ENCODE results near the gene SLC22A1. TPM values are rescaled to one million over a fixed set of nuclear protein-coding genes. Genes with fewer than 3 reads are reported as not detected.
A peak's percentile ranks its signal among the peaks of the same experiment; 100 is the strongest.

SLC22A1 gene
- total and polyA plus RNA-seq, 2 of the 13 experiments (the other 11 are each of a cell fraction or from before 2014, with no cell fraction given), result 0.80 to 0.87 TPM

DNA sequence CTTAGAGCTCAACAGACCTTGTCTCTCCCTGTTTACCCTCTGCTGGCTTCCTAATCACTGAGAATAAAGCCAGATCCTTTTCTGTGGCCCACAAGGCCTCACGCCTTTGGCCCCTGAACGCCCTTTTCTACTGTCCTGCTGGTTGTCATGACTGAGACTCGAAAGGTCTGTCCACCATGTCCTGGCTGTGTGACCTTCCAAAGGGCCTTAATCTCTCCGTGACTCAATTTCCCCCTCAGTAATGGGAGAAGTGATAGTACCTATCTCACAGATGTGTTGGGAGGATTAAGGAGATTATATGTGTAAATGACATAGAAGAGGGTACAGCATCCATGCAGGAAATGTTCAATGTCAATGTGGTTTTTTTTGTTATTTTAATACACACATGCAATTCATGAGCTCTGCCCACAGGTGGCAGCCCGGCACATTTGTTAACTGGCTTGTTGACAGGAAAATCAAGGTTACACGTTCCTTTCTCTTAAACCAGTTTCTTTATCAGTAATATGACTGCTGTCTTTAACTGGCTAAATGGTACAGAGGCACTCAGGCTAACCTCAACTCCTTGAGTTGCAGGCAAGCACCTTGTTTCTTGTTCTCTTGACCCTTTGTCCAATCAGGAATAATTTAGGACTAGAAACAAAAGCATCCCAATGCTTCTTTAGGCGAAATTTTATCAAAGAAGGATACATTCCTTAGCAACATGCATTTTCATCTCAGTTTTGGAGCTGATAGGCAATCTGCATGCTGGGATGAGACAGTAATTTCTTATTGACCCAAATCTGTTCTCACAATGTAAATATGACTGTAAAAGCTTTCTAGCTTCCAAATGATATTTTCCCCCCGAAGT is 16.6 kb downstream of the SLC22A1 start (continued):
- no peak for TF ChIP-seq PAWR (CRISPR knock-in tag; IDR thresholded peaks at IDR 0.05; ENCODE audit: borderline replicate concordance)
- TF ChIP-seq ZFP36 (IDR thresholded peaks at IDR 0.05; ENCODE audit: borderline replicate concordance, low read depth, low read length, partially characterized antibody), result no peak
- peak; percentile 60; the same call in 1 of the 2 replicates for TF ChIP-seq HOXA5 (CRISPR knock-in tag; IDR thresholded peaks at IDR 0.05)
- TF ChIP-seq ZNF230 (CRISPR knock-in tag; IDR thresholded peaks at IDR 0.05), result peak; percentile 50; the same call in 1 of the 2 replicates
- no peak for TF ChIP-seq MYNN (CRISPR knock-in tag; IDR thresholded peaks at IDR 0.05; ENCODE audit: low read depth)
- TF ChIP-seq RARA (CRISPR knock-in tag; IDR thresholded peaks at IDR 0.05), result no peak
- TF ChIP-seq, protein P1, sequence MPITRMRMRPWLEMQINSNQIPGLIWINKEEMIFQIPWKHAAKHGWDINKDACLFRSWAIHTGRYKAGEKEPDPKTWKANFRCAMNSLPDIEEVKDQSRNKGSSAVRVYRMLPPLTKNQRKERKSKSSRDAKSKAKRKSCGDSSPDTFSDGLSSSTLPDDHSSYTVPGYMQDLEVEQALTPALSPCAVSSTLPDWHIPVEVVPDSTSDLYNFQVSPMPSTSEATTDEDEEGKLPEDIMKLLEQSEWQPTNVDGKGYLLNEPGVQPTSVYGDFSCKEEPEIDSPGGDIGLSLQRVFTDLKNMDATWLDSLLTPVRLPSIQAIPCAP (CRISPR knock-in tag; IDR thresholded peaks at IDR 0.05; ENCODE audit: low read depth), result no peak
- TF ChIP-seq SALL1 (CRISPR knock-in tag; IDR thresholded peaks at IDR 0.05), result no peak; the same call in 1 of the 2 replicates
- TF ChIP-seq, protein P2, sequence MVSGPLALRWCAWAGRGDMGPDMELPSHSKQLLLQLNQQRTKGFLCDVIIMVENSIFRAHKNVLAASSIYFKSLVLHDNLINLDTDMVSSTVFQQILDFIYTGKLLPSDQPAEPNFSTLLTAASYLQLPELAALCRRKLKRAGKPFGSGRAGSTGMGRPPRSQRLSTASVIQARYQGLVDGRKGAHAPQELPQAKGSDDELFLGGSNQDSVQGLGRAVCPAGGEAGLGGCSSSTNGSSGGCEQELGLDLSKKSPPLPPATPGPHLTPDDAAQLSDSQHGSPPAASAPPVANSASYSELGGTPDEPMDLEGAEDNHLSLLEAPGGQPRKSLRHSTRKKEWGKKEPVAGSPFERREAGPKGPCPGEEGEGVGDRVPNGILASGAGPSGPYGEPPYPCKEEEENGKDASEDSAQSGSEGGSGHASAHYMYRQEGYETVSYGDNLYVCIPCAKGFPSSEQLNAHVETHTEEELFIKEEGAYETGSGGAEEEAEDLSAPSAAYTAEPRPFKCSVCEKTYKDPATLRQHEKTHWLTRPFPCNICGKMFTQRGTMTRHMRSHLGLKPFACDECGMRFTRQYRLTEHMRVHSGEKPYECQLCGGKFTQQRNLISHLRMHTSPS (CRISPR knock-in tag; IDR thresholded peaks at IDR 0.05; ENCODE audit: low read depth), result no peak
- peak; percentile 49; the same call in 1 of the 2 replicates for TF ChIP-seq TOPORS (CRISPR knock-in tag; IDR thresholded peaks at IDR 0.05)
- TF ChIP-seq HMGA1 (CRISPR knock-in tag; conservative IDR thresholded peaks at IDR 0.05), result no peak
- TF ChIP-seq SNAI1 (CRISPR knock-in tag; IDR thresholded peaks at IDR 0.05; ENCODE audit: borderline replicate concordance), result 0 out of 2 replicates have a peak, but pooled peaks have one; percentile 38
- TF ChIP-seq KDM6A (CRISPR knock-in tag; IDR thresholded peaks at IDR 0.05; ENCODE audit: low read depth), result no peak
- TF ChIP-seq ZNF17 (CRISPR knock-in tag; IDR thresholded peaks at IDR 0.05), result no peak
- TF ChIP-seq SMARCE1 (IDR thresholded peaks at IDR 0.05; ENCODE audit: borderline replicate concordance), result no peak
- TF ChIP-seq TSC22D2 (CRISPR knock-in tag; IDR thresholded peaks at IDR 0.05; ENCODE audit: borderline replicate concordance), result no peak
- no peak for TF ChIP-seq ZNF7 (CRISPR knock-in tag; IDR thresholded peaks at IDR 0.05)
- TF ChIP-seq MIXL1 (CRISPR knock-in tag; IDR thresholded peaks at IDR 0.05), result peak; percentile 85
- no peak for TF ChIP-seq SMYD3 (CRISPR knock-in tag; IDR thresholded peaks at IDR 0.05)
- TF ChIP-seq, protein P3, sequence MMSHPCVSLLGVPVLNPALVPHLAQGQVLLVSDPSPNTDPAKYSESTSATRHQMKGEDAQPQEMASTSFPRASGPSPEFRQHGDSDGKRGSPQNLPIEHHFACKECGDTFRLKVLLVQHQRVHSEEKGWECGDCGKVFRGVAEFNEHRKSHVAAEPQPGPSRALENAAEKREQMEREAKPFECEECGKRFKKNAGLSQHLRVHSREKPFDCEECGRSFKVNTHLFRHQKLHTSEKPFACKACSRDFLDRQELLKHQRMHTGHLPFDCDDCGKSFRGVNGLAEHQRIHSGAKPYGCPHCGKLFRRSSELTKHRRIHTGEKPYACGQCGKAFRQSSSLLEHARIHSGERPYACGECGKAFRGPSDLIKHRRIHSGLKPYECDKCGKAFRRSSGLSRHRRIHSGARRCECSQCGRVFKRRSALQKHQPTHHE (CRISPR knock-in tag; IDR thresholded peaks at IDR 0.05; ENCODE audit: borderline replicate concordance), result no peak
- TF ChIP-seq EHMT2 (IDR thresholded peaks at IDR 0.05; ENCODE audit: borderline replicate concordance, low read depth, low read length), result no peak
- no peak for TF ChIP-seq RFXANK (CRISPR knock-in tag; IDR thresholded peaks at IDR 0.05)
- no peak for TF ChIP-seq TOE1 (CRISPR knock-in tag; IDR thresholded peaks at IDR 0.05)
- no peak for TF ChIP-seq HNRNPH1 (optimal IDR thresholded peaks at IDR 0.05; ENCODE audit: low read depth, low read length)
- no peak for TF ChIP-seq ZNF354B (CRISPR knock-in tag; IDR thresholded peaks at IDR 0.05)
- no peak for TF ChIP-seq JUNB (CRISPR knock-in tag; IDR thresholded peaks at IDR 0.05; ENCODE audit: borderline replicate concordance)
- no peak for TF ChIP-seq ZNF678 (CRISPR knock-in tag; IDR thresholded peaks at IDR 0.05)

Measured in HepG2 (cell line).